Measurements from ENCODE around the gene AMN.
"Not testable (repeated sequence)": the region's sequence is repeated elsewhere in the genome, so short reads cannot be mapped to it uniquely, and the experiment has no call there.

The AMN gene

GRCh38 chr14:102885737-102886447 is 36.6 kb upstream of the AMN start:
- H3K4me3 ChIP-seq (ENCODE audit: low read depth in 1 of 2, low read length in 2 of 2) = no peak overlapping the region
- H3K36me3 ChIP-seq (ENCODE audit: control insufficient read depth in 1 of 2, insufficient read depth in 2 of 2, low read length in 2 of 2) = peaks cover 15 to 25% of the 10 kb centered on the region in 2 donors
- no peaks in the 10 kb centered on the region for H3K4me1 ChIP-seq (ENCODE audit: control insufficient read depth in 1 of 2, insufficient read depth in 2 of 2, low read length in 2 of 2)
- H3K9me3 ChIP-seq (ENCODE audit: control insufficient read depth in 1 of 2, low read length in 2 of 2) = no peaks in the 10 kb centered on the region
- no peaks in the 10 kb centered on the region for H3K27me3 ChIP-seq (ENCODE audit: low read depth, low read length)
- H3K27ac ChIP-seq (ENCODE audit: low read length) = no peak overlapping the region

- H3K27me3 ChIP-seq (ENCODE audit: low read depth, low read length) = no peaks in the 10 kb centered on the region
- H3K36me3 ChIP-seq (ENCODE audit: control insufficient read depth in 1 of 2, insufficient read depth in 2 of 2, low read length in 2 of 2) = peaks cover 9 to 25% of the 10 kb centered on the region in 2 donors
- no peak overlapping the region for H3K4me3 ChIP-seq (ENCODE audit: low read depth in 1 of 2, low read length in 2 of 2)
- no peak overlapping the region for H3K27ac ChIP-seq (ENCODE audit: low read length)
- H3K9me3 ChIP-seq (ENCODE audit: control insufficient read depth in 1 of 2, low read length in 2 of 2) = no peaks in the 10 kb centered on the region
- peaks cover 0 to 12% of the 10 kb centered on the region in 2 donors for H3K4me1 ChIP-seq (ENCODE audit: control insufficient read depth in 1 of 2, insufficient read depth in 2 of 2, low read length in 2 of 2)
Measured at GRCh38 chr14:102888748-102889147, 33.7 kb upstream of the AMN start.

- no peak overlapping the region for H3K27ac ChIP-seq (ENCODE audit: low read length)
- peaks cover 0 to 18% of the 10 kb centered on the region in 2 donors for H3K4me1 ChIP-seq (ENCODE audit: control insufficient read depth in 1 of 2, insufficient read depth in 2 of 2, low read length in 2 of 2)
- H3K27me3 ChIP-seq (ENCODE audit: low read depth, low read length) = no peaks in the 10 kb centered on the region
- H3K9me3 ChIP-seq (ENCODE audit: control insufficient read depth in 1 of 2, low read length in 2 of 2) = no peaks in the 10 kb centered on the region
- peaks cover 9 to 25% of the 10 kb centered on the region in 2 donors for H3K36me3 ChIP-seq (ENCODE audit: control insufficient read depth in 1 of 2, insufficient read depth in 2 of 2, low read length in 2 of 2)
- H3K4me3 ChIP-seq (ENCODE audit: low read depth in 1 of 2, low read length in 2 of 2) = no peak overlapping the region
Measured at GRCh38 chr14:102889615-102890014, 32.8 kb upstream of the AMN start.

- Histone ChIP-seq H3K27ac (ENCODE audit: low read length) (no peak overlapping the region), H3K36me3 (ENCODE audit: control insufficient read depth in 1 of 2, insufficient read depth in 2 of 2, low read length in 2 of 2) (peaks cover 9 to 20% of the 10 kb centered on the region in 2 donors), H3K4me1 (ENCODE audit: control insufficient read depth in 1 of 2, insufficient read depth in 2 of 2, low read length in 2 of 2) (peaks cover 0 to 18% of the 10 kb centered on the region in 2 donors), H3K4me3 (ENCODE audit: low read depth in 1 of 2, low read length in 2 of 2) (no peak overlapping the region), H3K27me3 (ENCODE audit: low read depth, low read length) (no peaks in the 10 kb centered on the region), H3K9me3 (ENCODE audit: control insufficient read depth in 1 of 2, low read length in 2 of 2) (no peaks in the 10 kb centered on the region)
Measured at GRCh38 chr14:102891111-102891510, 31.4 kb upstream of the AMN start.

- peaks cover 0 to 18% of the 10 kb centered on the region in 2 donors for H3K4me1 ChIP-seq (ENCODE audit: control insufficient read depth in 1 of 2, insufficient read depth in 2 of 2, low read length in 2 of 2)
- H3K4me3 ChIP-seq (ENCODE audit: low read depth in 1 of 2, low read length in 2 of 2) = no peak overlapping the region
- peaks cover 9 to 15% of the 10 kb centered on the region in 2 donors for H3K36me3 ChIP-seq (ENCODE audit: control insufficient read depth in 1 of 2, insufficient read depth in 2 of 2, low read length in 2 of 2)
- no peaks in the 10 kb centered on the region for H3K9me3 ChIP-seq (ENCODE audit: control insufficient read depth in 1 of 2, low read length in 2 of 2)
- no peaks in the 10 kb centered on the region for H3K27me3 ChIP-seq (ENCODE audit: low read depth, low read length)
- no peak overlapping the region for H3K27ac ChIP-seq (ENCODE audit: low read length)
Measured at GRCh38 chr14:102891556-102891955, 30.9 kb upstream of the AMN start.

GRCh38 chr14:102892651-102893050 is 29.8 kb upstream of the AMN start:
- peaks cover 9 to 10% of the 10 kb centered on the region in 2 donors for H3K36me3 ChIP-seq (ENCODE audit: control insufficient read depth in 1 of 2, insufficient read depth in 2 of 2, low read length in 2 of 2)
- no peak overlapping the region for H3K4me3 ChIP-seq (ENCODE audit: low read depth in 1 of 2, low read length in 2 of 2)
- no peaks in the 10 kb centered on the region for H3K9me3 ChIP-seq (ENCODE audit: control insufficient read depth in 1 of 2, low read length in 2 of 2)
- H3K4me1 ChIP-seq (ENCODE audit: control insufficient read depth in 1 of 2, insufficient read depth in 2 of 2, low read length in 2 of 2) = peaks cover 0 to 18% of the 10 kb centered on the region in 2 donors
- H3K27me3 ChIP-seq (ENCODE audit: low read depth, low read length) = no peaks in the 10 kb centered on the region
- no peak overlapping the region for H3K27ac ChIP-seq (ENCODE audit: low read length)

GRCh38 chr14:102893452-102893851 is 29.0 kb upstream of the AMN start:
- H3K4me1 ChIP-seq (ENCODE audit: control insufficient read depth in 1 of 2, insufficient read depth in 2 of 2, low read length in 2 of 2) = peaks cover 0 to 18% of the 10 kb centered on the region in 2 donors
- H3K27ac ChIP-seq (ENCODE audit: low read length) = no peak overlapping the region
- H3K4me3 ChIP-seq (ENCODE audit: low read depth in 1 of 2, low read length in 2 of 2) = no peak overlapping the region
- no peaks in the 10 kb centered on the region for H3K27me3 ChIP-seq (ENCODE audit: low read depth, low read length)
- peaks cover 9 to 12% of the 10 kb centered on the region in 2 donors for H3K36me3 ChIP-seq (ENCODE audit: control insufficient read depth in 1 of 2, insufficient read depth in 2 of 2, low read length in 2 of 2)
- no peaks in the 10 kb centered on the region for H3K9me3 ChIP-seq (ENCODE audit: control insufficient read depth in 1 of 2, low read length in 2 of 2)

GRCh38 chr14:102896735-102897134 is 25.7 kb upstream of the AMN start:
- not testable (repeated sequence) for H3K27ac ChIP-seq (ENCODE audit: low read length); H3K4me3 ChIP-seq (ENCODE audit: low read depth in 1 of 2, low read length in 2 of 2); H3K27me3 ChIP-seq (ENCODE audit: low read depth, low read length); H3K36me3 ChIP-seq (ENCODE audit: control insufficient read depth in 1 of 2, insufficient read depth in 2 of 2, low read length in 2 of 2); H3K9me3 ChIP-seq (ENCODE audit: control insufficient read depth in 1 of 2, low read length in 2 of 2)
- H3K4me1 ChIP-seq (ENCODE audit: control insufficient read depth in 1 of 2, insufficient read depth in 2 of 2, low read length in 2 of 2) = peaks cover 0 to 18% of the 10 kb centered on the region in 2 donors

GRCh38 chr14:102897299-102898027 is 25.0 kb upstream of the AMN start:
- H3K27me3 ChIP-seq (ENCODE audit: low read depth, low read length) = no peaks in the 10 kb centered on the region
- peaks cover 0 to 3% of the 10 kb centered on the region in 2 donors for H3K36me3 ChIP-seq (ENCODE audit: control insufficient read depth in 1 of 2, insufficient read depth in 2 of 2, low read length in 2 of 2)
- H3K4me3 ChIP-seq (ENCODE audit: low read depth in 1 of 2, low read length in 2 of 2) = no peak overlapping the region
- peaks cover 0 to 18% of the 10 kb centered on the region in 2 donors for H3K4me1 ChIP-seq (ENCODE audit: control insufficient read depth in 1 of 2, insufficient read depth in 2 of 2, low read length in 2 of 2)
- no peaks in the 10 kb centered on the region for H3K9me3 ChIP-seq (ENCODE audit: control insufficient read depth in 1 of 2, low read length in 2 of 2)
- no peak overlapping the region for H3K27ac ChIP-seq (ENCODE audit: low read length)

- Histone ChIP-seq H3K36me3 (ENCODE audit: control insufficient read depth in 1 of 2, insufficient read depth in 2 of 2, low read length in 2 of 2) (peaks cover 2 to 3% of the 10 kb centered on the region in 2 donors), H3K27me3 (ENCODE audit: low read depth, low read length) (no peaks in the 10 kb centered on the region), H3K4me1 (ENCODE audit: control insufficient read depth in 1 of 2, insufficient read depth in 2 of 2, low read length in 2 of 2) (peaks cover 0 to 10% of the 10 kb centered on the region in 2 donors), H3K4me3 (ENCODE audit: low read depth in 1 of 2, low read length in 2 of 2) (no peak overlapping the region), H3K9me3 (ENCODE audit: control insufficient read depth in 1 of 2, low read length in 2 of 2) (no peaks in the 10 kb centered on the region), H3K27ac (ENCODE audit: low read length) (no peak overlapping the region)
Measured at GRCh38 chr14:102898298-102898697, 24.2 kb upstream of the AMN start.

- H3K9me3 ChIP-seq (ENCODE audit: control insufficient read depth in 1 of 2, low read length in 2 of 2) = no peaks in the 10 kb centered on the region
- no peak overlapping the region for H3K4me3 ChIP-seq (ENCODE audit: low read depth in 1 of 2, low read length in 2 of 2)
- no peaks in the 10 kb centered on the region for H3K27me3 ChIP-seq (ENCODE audit: low read depth, low read length)
- peaks cover 0 to 5% of the 10 kb centered on the region in 2 donors for H3K4me1 ChIP-seq (ENCODE audit: control insufficient read depth in 1 of 2, insufficient read depth in 2 of 2, low read length in 2 of 2)
- no peak overlapping the region for H3K27ac ChIP-seq (ENCODE audit: low read length)
- peaks cover 3 to 9% of the 10 kb centered on the region in 2 donors for H3K36me3 ChIP-seq (ENCODE audit: control insufficient read depth in 1 of 2, insufficient read depth in 2 of 2, low read length in 2 of 2)
Measured at GRCh38 chr14:102898776-102899515, 23.5 kb upstream of the AMN start.
